CD14-positive monocyte (primary cell): ENCODE data around the gene PCDH15. TPM values are rescaled to one million over a fixed set of nuclear protein-coding genes. Genes with fewer than 3 reads are reported as not detected.
"Not testable (repeated sequence)": the region's sequence is repeated elsewhere in the genome, so short reads cannot be mapped to it uniquely, and the experiment has no call there.

ENCODE experiments used
- DNase-seq, 3 donors: peaks; one replicate each; pipeline ENCODE4 v3.0.0-alpha.2; 2011 to 2022
- H2AFZ ChIP-seq: 2 replicates; pipeline ENCODE4 v1.6.0; 2012; ENCODE audit warnings: mild to moderate bottlenecking, low read depth, low read length, inconsistent platforms; ENCODE audit not compliant: insufficient read depth, poor library complexity, severe bottlenecking
- H3K27ac ChIP-seq, 2 donors: 1 replicate in 1 of 2; 2 replicates in 1 of 2; pipeline ENCODE4 v1.5.1; 2012 to 2013; ENCODE audit warnings: low read length in 2 of 2, control low read depth in 1 of 2, inconsistent platforms in 1 of 2, low read depth in 1 of 2, mild to moderate bottlenecking in 1 of 2
- H3K27me3 ChIP-seq, 2 donors: one replicate each; pipeline versions ENCODE4 v1.6.0 to v1.6.1; 2011 to 2013; ENCODE audit warnings: low read length in 2 of 2; ENCODE audit not compliant: control insufficient read depth in 2 of 2, insufficient read depth in 2 of 2
- H3K36me3 ChIP-seq, 2 donors: replicated peaks in 1 of 2; 1 replicate in 1 of 2; 2 replicates in 1 of 2; pipeline versions ENCODE4 v1.5.1 to v1.6.1; 2012 to 2013; ENCODE audit warnings: low read length in 2 of 2, control low read depth in 1 of 2, inconsistent platforms in 1 of 2, mild to moderate bottlenecking in 1 of 2; ENCODE audit not compliant: insufficient read depth in 2 of 2, control insufficient read depth in 1 of 2
- H3K4me1 ChIP-seq, 2 donors: 1 replicate in 1 of 2; 2 replicates in 1 of 2; pipeline versions ENCODE4 v1.5.1 to v1.6.1; 2012 to 2013; ENCODE audit warnings: low read length in 2 of 2, control low read depth in 1 of 2, inconsistent platforms in 1 of 2, mild to moderate bottlenecking in 1 of 2, moderate library complexity in 1 of 2; ENCODE audit not compliant: insufficient read depth in 2 of 2, control insufficient read depth in 1 of 2
- H3K4me2 ChIP-seq: replicated peaks from 2 replicates; pipeline ENCODE3; 2012; ENCODE audit warnings: low read length, moderate library complexity, mild to moderate bottlenecking; ENCODE audit not compliant: poor library complexity, severe bottlenecking; ENCODE audit errors: extremely low read depth
- H3K4me3 ChIP-seq, 3 experiments: fragments of 200-600 bp in 1 of 3; sonication (generic) in 1 of 3; replicated peaks in 1 of 3; 1 replicate in 2 of 3; 2 replicates in 1 of 3; pipeline ENCODE4 v1.5.1; 2011 to 2013; ENCODE audit warnings: low read length in 3 of 3, mild to moderate bottlenecking in 3 of 3, control low read depth in 2 of 3, low read depth in 2 of 3, inconsistent platforms in 1 of 3, moderate library complexity in 1 of 3
- H3K79me2 ChIP-seq: 2 replicates; pipeline ENCODE4 v1.6.0; 2012; ENCODE audit warnings: mild to moderate bottlenecking, control low read depth, inconsistent platforms, low read length, moderate library complexity; ENCODE audit not compliant: insufficient read depth
- H3K9ac ChIP-seq: 2 replicates; pipeline ENCODE4 v1.6.0; 2017; ENCODE audit warnings: low read length, mild to moderate bottlenecking; ENCODE audit not compliant: insufficient read depth, poor library complexity, severe bottlenecking
- H3K9me3 ChIP-seq, 2 donors: replicated peaks in 1 of 2; 1 replicate in 1 of 2; 2 replicates in 1 of 2; pipeline versions ENCODE4 v1.5.1 to v1.6.1; 2012 to 2013; ENCODE audit warnings: low read length in 2 of 2, control low read depth in 1 of 2; ENCODE audit not compliant: control insufficient read depth in 1 of 2, insufficient read depth in 1 of 2
- H4K20me1 ChIP-seq: 2 replicates; pipeline ENCODE4 v1.6.0; 2012; ENCODE audit warnings: mild to moderate bottlenecking, low read length, control low read depth, moderate library complexity; ENCODE audit not compliant: insufficient read depth
- H3K27ac Mint-ChIP-seq, 7 donors: one replicate each; pipeline ENCODE4 v1.8.0; 2020; ENCODE audit warnings: mild to moderate bottlenecking in 7 of 7, mixed read lengths in 7 of 7, moderate library complexity in 6 of 7, inconsistent platforms in 2 of 7
- H3K27me3 Mint-ChIP-seq, 3 donors: one replicate each; pipeline ENCODE4 v1.8.0; 2021 to 2022; ENCODE audit warnings: low read depth in 3 of 3, mild to moderate bottlenecking in 3 of 3, mixed read lengths in 3 of 3, moderate library complexity in 3 of 3, inconsistent platforms in 1 of 3
- H3K36me3 Mint-ChIP-seq, 2 donors: one replicate each; pipeline ENCODE4 v1.8.0; 2020; ENCODE audit warnings: mixed read lengths in 2 of 2, inconsistent platforms in 1 of 2, mild to moderate bottlenecking in 1 of 2
- H3K4me1 Mint-ChIP-seq: one replicate; pipeline ENCODE4 v1.8.0; 2020; ENCODE audit warnings: mild to moderate bottlenecking, mixed read lengths
- H3K4me3 Mint-ChIP-seq, 2 donors: one replicate each; pipeline ENCODE4 v1.8.0; 2020; ENCODE audit warnings: mild to moderate bottlenecking in 2 of 2, mixed read lengths in 2 of 2, moderate library complexity in 1 of 2
- H3K9me3 Mint-ChIP-seq, 7 donors: one replicate each; pipeline ENCODE4 v1.8.0; 2020 to 2022; ENCODE audit warnings: mixed read lengths in 7 of 7, mild to moderate bottlenecking in 6 of 7, moderate library complexity in 6 of 7, inconsistent platforms in 2 of 7
- WGBS: methylation state at CpG from one replicate; pipeline ENCODE4 v1.1.5; 2013; ENCODE audit warnings: missing lambda C conversion rate; ENCODE audit not compliant: insufficient coverage; 5-methylcytosine and 5-hydroxymethylcytosine counted together
- intact Hi-C, 2 donors: fragments of 100-400 bp; cut with micrococcal nuclease; formaldehyde crosslinking; loops; one replicate each; pipeline versions ENCODE4 v1.15.0 to v1.15.1; 2023
- polyA plus RNA-seq, 3 donors: library from polyadenylated mRNA; depleted of rRNA in 1 of 3; unstranded in 2 of 3; stranded (reverse) in 1 of 3; fragments of 300-500 nt in 2 of 3; fragments of >200 nt in 1 of 3; fragmentation: Illumina TruSeq in 2 of 3; gene quantifications; 1 replicate in 2 of 3; 2 replicates in 1 of 3; pipeline ENCODE4 v1.2.3, GENCODE V29; 2012 to 2021
- TF ChIP-seq, protein P1 (sequence below): fragments of 200-600 bp; IDR thresholded peaks from one replicate; pipeline ENCODE4 v1.8.0; 2022; ENCODE audit warnings: antibody characterized with exemption, mild to moderate bottlenecking

PCDH15 gene
- polyA plus RNA-seq, 3 donors: not detected

- intact Hi-C loops: no loop called here
- no peaks in the 10 kb centered on the region for H3K4me1 ChIP-seq
- no peak overlapping the region for H3K4me3 ChIP-seq
- Mint-ChIP-seq H3K27ac (no peak overlapping the region), H3K27me3 (no peaks in the 10 kb centered on the region), H3K9me3 (peaks cover 0 to 3% (median under 1%) of the 10 kb centered on the region in 7 donors), H3K4me3 (no peak overlapping the region), H3K4me1 (no peaks in the 10 kb centered on the region), H3K36me3 (no peaks in the 10 kb centered on the region)
- H3K27me3 ChIP-seq: no peaks in the 10 kb centered on the region
- no peak overlapping the region for H2AFZ ChIP-seq
- no peak for DNase-seq
- no peaks in the 10 kb centered on the region for H3K79me2 ChIP-seq
- H3K36me3 ChIP-seq: no peaks in the 10 kb centered on the region
- H3K9me3 ChIP-seq: no peaks in the 10 kb centered on the region
- H3K4me2 ChIP-seq: no peak overlapping the region
- H3K27ac ChIP-seq: no peak overlapping the region
- H3K9ac ChIP-seq: no peak overlapping the region
- no peaks in the 10 kb centered on the region for H4K20me1 ChIP-seq
- TF ChIP-seq, protein P1, sequence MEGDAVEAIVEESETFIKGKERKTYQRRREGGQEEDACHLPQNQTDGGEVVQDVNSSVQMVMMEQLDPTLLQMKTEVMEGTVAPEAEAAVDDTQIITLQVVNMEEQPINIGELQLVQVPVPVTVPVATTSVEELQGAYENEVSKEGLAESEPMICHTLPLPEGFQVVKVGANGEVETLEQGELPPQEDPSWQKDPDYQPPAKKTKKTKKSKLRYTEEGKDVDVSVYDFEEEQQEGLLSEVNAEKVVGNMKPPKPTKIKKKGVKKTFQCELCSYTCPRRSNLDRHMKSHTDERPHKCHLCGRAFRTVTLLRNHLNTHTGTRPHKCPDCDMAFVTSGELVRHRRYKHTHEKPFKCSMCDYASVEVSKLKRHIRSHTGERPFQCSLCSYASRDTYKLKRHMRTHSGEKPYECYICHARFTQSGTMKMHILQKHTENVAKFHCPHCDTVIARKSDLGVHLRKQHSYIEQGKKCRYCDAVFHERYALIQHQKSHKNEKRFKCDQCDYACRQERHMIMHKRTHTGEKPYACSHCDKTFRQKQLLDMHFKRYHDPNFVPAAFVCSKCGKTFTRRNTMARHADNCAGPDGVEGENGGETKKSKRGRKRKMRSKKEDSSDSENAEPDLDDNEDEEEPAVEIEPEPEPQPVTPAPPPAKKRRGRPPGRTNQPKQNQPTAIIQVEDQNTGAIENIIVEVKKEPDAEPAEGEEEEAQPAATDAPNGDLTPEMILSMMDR: no peak
- no CpG with 5 or more reads among the region's 1 CpG for WGBS
Measured at GRCh38 chr10:54525816-54526215, 275.2 kb downstream of the PCDH15 start.

DNA sequence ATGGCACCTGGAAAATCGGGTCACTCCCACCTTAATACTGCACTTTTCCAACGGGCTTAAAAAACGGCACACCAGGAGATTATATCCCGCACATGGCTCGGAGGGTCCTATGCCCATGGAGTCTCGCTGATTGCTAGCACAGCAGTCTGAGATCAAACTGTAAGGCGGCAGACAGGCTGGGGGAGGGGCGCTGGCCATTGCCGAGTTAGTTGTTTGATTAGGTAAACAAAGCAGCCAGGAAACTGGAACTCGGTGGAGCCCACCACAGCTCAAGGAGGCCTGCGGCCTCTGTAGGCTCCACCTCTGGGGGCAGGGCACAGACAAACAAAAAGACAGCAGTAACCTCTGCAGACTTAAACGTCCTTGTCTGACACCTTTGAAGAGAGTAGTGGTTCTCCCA is 285.8 kb downstream of the PCDH15 start:
- H3K9me3 ChIP-seq: peaks cover 0 to 11% of the 10 kb centered on the region in 2 donors
- H3K4me1 ChIP-seq, H2AFZ ChIP-seq, H3K9ac ChIP-seq, H3K4me1 Mint-ChIP-seq, H3K27ac Mint-ChIP-seq, H3K4me3 ChIP-seq, H3K4me3 Mint-ChIP-seq, H4K20me1 ChIP-seq, H3K4me2 ChIP-seq, H3K36me3 Mint-ChIP-seq, H3K27me3 ChIP-seq, H3K36me3 ChIP-seq, H3K27ac ChIP-seq, intact Hi-C loops, H3K27me3 Mint-ChIP-seq, H3K79me2 ChIP-seq, DNase-seq: not testable (repeated sequence)
- peaks cover 1 to 15% (median 10%) of the 10 kb centered on the region in 7 donors for H3K9me3 Mint-ChIP-seq
- WGBS: 92% methylated on average over 5 of the region's 12 CpGs
